HCT116 (cell line): Measurements from ENCODE around the gene WSCD2. TPM values are rescaled to one million over a fixed set of nuclear protein-coding genes. Genes with fewer than 3 reads are reported as not detected.

Experiments
- ATAC-seq: fragments of 200-7000 bp; cut with Tn5 transposase; 2 replicates; pipeline ENCODE4 v1.9.1; 2020; ENCODE audit warnings: mild to moderate bottlenecking, moderate library complexity
- BruUV-seq: library from RNA; stranded (reverse); fragments of 400-500 nt; replicated peaks from 2 replicates; lab custom pipeline; 2021; lab: Mats Ljungman, UMichigan
- CTCF ChIA-PET: fragments of 300-600 bp; sonication (Branson Sonifier 250); formaldehyde crosslinking; loops from one replicate; lab custom pipeline; 2021; ENCODE audit warnings: antibody characterized with exemption; lab: Charles Lee
- POLR2A ChIA-PET: fragments of 300-600, 350-600 bp; sonication (Branson Sonifier 250); formaldehyde crosslinking; loops from one replicate; lab custom pipeline; 2021; ENCODE audit warnings: antibody characterized with exemption; lab: Charles Lee
- RAD21 ChIA-PET, 2 experiments: fragments of 300-600 bp; sonication (Branson Sonifier 250); formaldehyde crosslinking; loops; one replicate each; lab custom pipeline; 2023; ENCODE audit warnings: low total read pairs in 2 of 2; ENCODE audit not compliant: uncharacterized antibody in 2 of 2, unreplicated experiment in 2 of 2, low non-redundant PET in 1 of 2; lab: Charles Lee
- DNase-seq: peaks from one replicate; pipeline ENCODE4 v3.0.0-alpha.2; 2010; ENCODE audit warnings: low read depth, low spot score
- H2AFZ ChIP-seq: fragments of 200-600 bp; shearing (Covaris generic), sonication (generic); 2 replicates; pipeline ENCODE4 v1.6.1; 2017; ENCODE audit warnings: low read depth, mixed run types, mixed read lengths, antibody characterized with exemption, low read length; ENCODE audit not compliant: poor library complexity, severe bottlenecking
- H3K27ac ChIP-seq: 2 replicates; pipeline ENCODE4 v1.5.1; 2012; ENCODE audit warnings: low read depth, low read length
- H3K27me3 ChIP-seq: fragments of 200-600 bp; sonication (generic); 2 replicates; pipeline ENCODE4 v1.6.1; 2016; ENCODE audit warnings: mixed run types, low read length, mixed read lengths; ENCODE audit not compliant: insufficient read depth
- H3K36me3 ChIP-seq, 2 experiments: fragments of 200-500 bp in 1 of 2; fragments of 200-600 bp in 1 of 2; sonication (Bioruptor generic) in 1 of 2; sonication (generic) in 1 of 2; 2 replicates each; pipeline versions ENCODE4 v1.5.1 to v1.6.1; 2014 to 2016; ENCODE audit warnings: low read length in 2 of 2, inconsistent platforms in 1 of 2, mixed read lengths in 1 of 2, mixed run types in 1 of 2; ENCODE audit not compliant: insufficient read depth in 2 of 2, control insufficient read depth in 1 of 2
- H3K4me1 ChIP-seq, 2 experiments: fragments of 200-600 bp in 1 of 2; sonication (generic) in 1 of 2; 2 replicates each; pipeline versions ENCODE4 v1.5.1 to v1.6.1; 2012 to 2017; ENCODE audit warnings: low read length in 2 of 2, inconsistent platforms in 1 of 2, mild to moderate bottlenecking in 1 of 2, mixed read lengths in 1 of 2, mixed run types in 1 of 2, moderate library complexity in 1 of 2; ENCODE audit not compliant: insufficient read depth in 2 of 2, control insufficient read depth in 1 of 2
- H3K4me2 ChIP-seq: fragments of 200-600 bp; sonication (generic); 2 replicates; pipeline ENCODE4 v1.6.1; 2017; ENCODE audit warnings: mixed run types, low read length, mixed read lengths
- H3K4me3 ChIP-seq, 2 experiments: fragments of 200-600 bp in 1 of 2; sonication (generic) in 1 of 2; replicated peaks in 1 of 2; 2 replicates each; pipeline ENCODE4 v1.5.1; 2011 to 2016; ENCODE audit warnings: low read length in 2 of 2, control low read depth in 1 of 2, low read depth in 1 of 2, mild to moderate bottlenecking in 1 of 2, mixed read lengths in 1 of 2, mixed run types in 1 of 2
- H3K79me2 ChIP-seq: fragments of 200-600 bp; sonication (generic); 2 replicates; pipeline ENCODE4 v1.6.1; 2017; ENCODE audit warnings: mild to moderate bottlenecking, mixed run types, low read length, moderate library complexity, mixed read lengths; ENCODE audit not compliant: insufficient read depth
- H3K9ac ChIP-seq: fragments of 200-600 bp; sonication (generic); 2 replicates; pipeline ENCODE4 v1.6.1; 2016; ENCODE audit warnings: low read length, mixed read lengths
- H3K9me2 ChIP-seq: fragments of 200-600 bp; sonication (generic), shearing (Covaris generic); 2 replicates; pipeline ENCODE4 v1.6.1; 2017; ENCODE audit warnings: mixed run types, mild to moderate bottlenecking, moderate library complexity; ENCODE audit not compliant: insufficient read depth
- H3K9me3 ChIP-seq, 2 experiments: fragments of 200-500 bp in 1 of 2; fragments of 200-600 bp in 1 of 2; sonication (Bioruptor generic) in 1 of 2; sonication (generic) in 1 of 2; 2 replicates each; pipeline ENCODE4 v1.6.1; 2014 to 2017; ENCODE audit warnings: low read length in 2 of 2, mixed read lengths in 2 of 2, inconsistent platforms in 1 of 2, low read depth in 1 of 2, mild to moderate bottlenecking in 1 of 2, mixed run types in 1 of 2, moderate library complexity in 1 of 2; ENCODE audit not compliant: control insufficient read depth in 1 of 2, insufficient read depth in 1 of 2
- H4K20me1 ChIP-seq: fragments of 200-600 bp; sonication (generic), shearing (Covaris generic); 2 replicates; pipeline ENCODE4 v1.6.1; 2017; ENCODE audit warnings: mixed run types, mild to moderate bottlenecking, moderate library complexity; ENCODE audit not compliant: insufficient read depth
- CBX3 ChIP-seq: IDR thresholded peaks from 2 replicates; pipeline ENCODE4 v1.6.1; 2012; ENCODE audit warnings: low read depth
- ELF1 ChIP-seq: IDR thresholded peaks from 2 replicates; pipeline ENCODE4 v1.6.1; 2012; ENCODE audit warnings: low read depth, borderline replicate concordance
- EZH2phosphoT487 ChIP-seq: fragments of 200-600 bp; IDR thresholded peaks from 2 replicates; pipeline ENCODE4 v1.6.1; 2018; ENCODE audit warnings: antibody characterized with exemption, borderline replicate concordance
- JUND ChIP-seq: IDR thresholded peaks from 2 replicates; pipeline ENCODE4 v1.6.1; 2012
- POLR2A ChIP-seq: IDR thresholded peaks from 2 replicates; pipeline ENCODE4 v1.7.0; 2011; ENCODE audit warnings: borderline replicate concordance; ENCODE audit not compliant: insufficient read depth, insufficient read length; ENCODE audit errors: extremely low read depth
- POLR2AphosphoS5 ChIP-seq: IDR thresholded peaks from 2 replicates; pipeline ENCODE4 v1.6.1; 2011; ENCODE audit warnings: mild to moderate bottlenecking, low read depth, low read length, moderate library complexity
- RAD21 ChIP-seq: IDR thresholded peaks from 2 replicates; pipeline ENCODE4 v1.6.1; 2012; ENCODE audit warnings: low read depth, mild to moderate bottlenecking
- SIN3A ChIP-seq: IDR thresholded peaks from 2 replicates; pipeline ENCODE4 v1.6.1; 2012; ENCODE audit warnings: low read depth
- SRF ChIP-seq: IDR thresholded peaks from 2 replicates; pipeline ENCODE4 v1.6.1; 2012; ENCODE audit warnings: low read depth
- TCF7L2 ChIP-seq: IDR thresholded peaks from 2 replicates; pipeline ENCODE4 v1.7.0; 2011; ENCODE audit warnings: borderline replicate concordance, inconsistent platforms; ENCODE audit not compliant: insufficient read depth, insufficient read length; ENCODE audit errors: extremely low read depth
- ZFX ChIP-seq: fragments of 450-650 bp; IDR thresholded peaks from 2 replicates; pipeline ENCODE4 v1.6.1; 2017
- ZNF274 ChIP-seq: fragments of 200-500 bp; sonication (Bioruptor generic); IDR thresholded peaks from 2 replicates; pipeline ENCODE4 v1.6.1; 2014; ENCODE audit warnings: mild to moderate bottlenecking, low read depth, low read length, inconsistent platforms
- intact Hi-C: fragments of 100-400 bp; cut with micrococcal nuclease; formaldehyde crosslinking; loops from 2 replicates; pipeline ENCODE4 v1.10.0; 2022
- total RNA-seq: library from RNA; stranded (reverse); gene quantifications from one replicate; pipeline ENCODE4 v1.2.1, GENCODE V29; 2021; ENCODE audit not compliant: unreplicated experiment
- TF ChIP-seq, protein P1 (sequence below): IDR thresholded peaks from 2 replicates; pipeline ENCODE4 v1.6.1; 2011; ENCODE audit warnings: mild to moderate bottlenecking, low read length, moderate library complexity; ENCODE audit not compliant: insufficient replicate concordance; ENCODE audit errors: extremely low read depth
- TF ChIP-seq, protein P2 (sequence below): IDR thresholded peaks from 2 replicates; pipeline ENCODE4 v1.6.1; 2012; ENCODE audit warnings: low read depth
- TF ChIP-seq, protein P3 (sequence below), 3 experiments: fragments of 200-600 bp in 1 of 3; sonication (generic) in 1 of 3; IDR thresholded peaks in 2 of 3; conservative IDR thresholded peaks in 1 of 3; 2 replicates each; pipeline ENCODE4 v1.5.1; 2012 to 2017; ENCODE audit warnings: low read depth in 2 of 3, low read length in 2 of 3, antibody characterized with exemption in 1 of 3, borderline replicate concordance in 1 of 3, control low read depth in 1 of 3, mild to moderate bottlenecking in 1 of 3, mixed read lengths in 1 of 3, mixed run types in 1 of 3, moderate library complexity in 1 of 3; ENCODE audit not compliant: insufficient read depth in 1 of 3
- TF ChIP-seq, protein P4 (sequence below): IDR thresholded peaks from 2 replicates; pipeline ENCODE4 v1.6.1; 2012
- TF ChIP-seq, protein P5 (sequence below): IDR thresholded peaks from 2 replicates; pipeline ENCODE4 v1.6.1; 2012

Gene WSCD2
- total RNA-seq, 1 experiment from 2014 or later, result 0.05 TPM

DNA sequence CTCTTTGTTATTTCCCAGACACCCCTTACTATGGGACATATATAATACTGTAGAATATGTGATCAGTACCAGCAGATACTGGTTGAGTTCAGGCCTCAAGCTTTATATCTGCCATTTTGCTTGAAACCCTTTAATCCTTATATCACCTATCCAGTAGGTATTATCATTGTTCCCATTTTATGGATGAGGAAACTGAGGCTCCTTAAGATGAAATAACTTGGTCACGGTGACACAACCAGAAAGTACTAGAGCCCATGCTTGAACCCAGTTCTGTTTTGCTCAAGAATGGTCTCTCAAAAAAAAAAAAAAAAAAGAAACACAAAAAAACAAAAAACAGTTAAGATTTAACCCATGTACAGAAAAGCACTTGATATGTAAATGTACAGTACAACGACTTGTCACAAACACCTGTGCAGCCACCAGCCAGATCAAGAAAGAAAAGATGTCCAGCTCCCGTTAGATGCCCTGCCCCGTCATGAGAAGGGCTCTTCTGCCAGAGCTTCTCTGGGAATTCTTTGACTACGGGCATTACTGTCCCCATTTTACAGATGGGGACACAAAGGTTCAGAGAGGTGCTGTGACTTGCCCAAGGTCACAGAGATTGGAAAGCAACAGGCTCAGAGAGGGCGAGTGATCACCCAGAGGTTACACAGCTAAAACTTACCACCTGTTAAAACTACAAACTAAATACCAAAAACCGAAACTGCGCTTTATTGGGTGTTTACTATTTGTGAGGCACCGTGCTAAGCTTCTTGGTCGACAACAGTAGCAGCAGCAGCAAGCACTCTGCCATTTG lies 669 bp upstream of the WSCD2 start:
- Histone ChIP-seq H3K4me2 (peak overlapping the region; percentile 71), H3K27me3 (peaks cover 73% of the 10 kb centered on the region), H3K9me2 (no peaks in the 10 kb centered on the region), H3K36me3 (no peaks in the 10 kb centered on the region), H4K20me1 (no peaks in the 10 kb centered on the region), H3K79me2 (no peaks in the 10 kb centered on the region), H3K27ac (no peak overlapping the region), H3K9me3 (no peaks in the 10 kb centered on the region), H2AFZ (no peak overlapping the region), H3K9ac (no peak overlapping the region), H3K4me3 (peak overlapping the region; percentile 17 to 44; a peak in 3 of 4 replicates), H3K4me1 (peaks cover 0 to 8% of the 10 kb centered on the region in 2 experiments; a peak in 2 of 4 replicates)
- ATAC-seq (no peak), DNase-seq (no peak)
- intact Hi-C loops, result no loop called here
- ChIA-PET CTCF (no interaction called here), RAD21 (no interaction called here), POLR2A (no interaction called here)
- TF ChIP-seq CBX3, result no peak
- TF ChIP-seq ZFX, result no peak
- TF ChIP-seq, protein P1, sequence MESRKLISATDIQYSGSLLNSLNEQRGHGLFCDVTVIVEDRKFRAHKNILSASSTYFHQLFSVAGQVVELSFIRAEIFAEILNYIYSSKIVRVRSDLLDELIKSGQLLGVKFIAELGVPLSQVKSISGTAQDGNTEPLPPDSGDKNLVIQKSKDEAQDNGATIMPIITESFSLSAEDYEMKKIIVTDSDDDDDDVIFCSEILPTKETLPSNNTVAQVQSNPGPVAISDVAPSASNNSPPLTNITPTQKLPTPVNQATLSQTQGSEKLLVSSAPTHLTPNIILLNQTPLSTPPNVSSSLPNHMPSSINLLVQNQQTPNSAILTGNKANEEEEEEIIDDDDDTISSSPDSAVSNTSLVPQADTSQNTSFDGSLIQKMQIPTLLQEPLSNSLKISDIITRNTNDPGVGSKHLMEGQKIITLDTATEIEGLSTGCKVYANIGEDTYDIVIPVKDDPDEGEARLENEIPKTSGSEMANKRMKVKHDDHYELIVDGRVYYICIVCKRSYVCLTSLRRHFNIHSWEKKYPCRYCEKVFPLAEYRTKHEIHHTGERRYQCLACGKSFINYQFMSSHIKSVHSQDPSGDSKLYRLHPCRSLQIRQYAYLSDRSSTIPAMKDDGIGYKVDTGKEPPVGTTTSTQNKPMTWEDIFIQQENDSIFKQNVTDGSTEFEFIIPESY, result no peak
- TF ChIP-seq JUND, result no peak
- no peak for TF ChIP-seq POLR2AphosphoS5
- no peak for TF ChIP-seq TCF7L2
- TF ChIP-seq SIN3A, result no peak
- TF ChIP-seq, protein P2, sequence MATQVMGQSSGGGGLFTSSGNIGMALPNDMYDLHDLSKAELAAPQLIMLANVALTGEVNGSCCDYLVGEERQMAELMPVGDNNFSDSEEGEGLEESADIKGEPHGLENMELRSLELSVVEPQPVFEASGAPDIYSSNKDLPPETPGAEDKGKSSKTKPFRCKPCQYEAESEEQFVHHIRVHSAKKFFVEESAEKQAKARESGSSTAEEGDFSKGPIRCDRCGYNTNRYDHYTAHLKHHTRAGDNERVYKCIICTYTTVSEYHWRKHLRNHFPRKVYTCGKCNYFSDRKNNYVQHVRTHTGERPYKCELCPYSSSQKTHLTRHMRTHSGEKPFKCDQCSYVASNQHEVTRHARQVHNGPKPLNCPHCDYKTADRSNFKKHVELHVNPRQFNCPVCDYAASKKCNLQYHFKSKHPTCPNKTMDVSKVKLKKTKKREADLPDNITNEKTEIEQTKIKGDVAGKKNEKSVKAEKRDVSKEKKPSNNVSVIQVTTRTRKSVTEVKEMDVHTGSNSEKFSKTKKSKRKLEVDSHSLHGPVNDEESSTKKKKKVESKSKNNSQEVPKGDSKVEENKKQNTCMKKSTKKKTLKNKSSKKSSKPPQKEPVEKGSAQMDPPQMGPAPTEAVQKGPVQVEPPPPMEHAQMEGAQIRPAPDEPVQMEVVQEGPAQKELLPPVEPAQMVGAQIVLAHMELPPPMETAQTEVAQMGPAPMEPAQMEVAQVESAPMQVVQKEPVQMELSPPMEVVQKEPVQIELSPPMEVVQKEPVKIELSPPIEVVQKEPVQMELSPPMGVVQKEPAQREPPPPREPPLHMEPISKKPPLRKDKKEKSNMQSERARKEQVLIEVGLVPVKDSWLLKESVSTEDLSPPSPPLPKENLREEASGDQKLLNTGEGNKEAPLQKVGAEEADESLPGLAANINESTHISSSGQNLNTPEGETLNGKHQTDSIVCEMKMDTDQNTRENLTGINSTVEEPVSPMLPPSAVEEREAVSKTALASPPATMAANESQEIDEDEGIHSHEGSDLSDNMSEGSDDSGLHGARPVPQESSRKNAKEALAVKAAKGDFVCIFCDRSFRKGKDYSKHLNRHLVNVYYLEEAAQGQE, result no peak
- TF ChIP-seq SRF, result no peak
- no peak for TF ChIP-seq ZNF274
- no peak for TF ChIP-seq ELF1
- TF ChIP-seq, protein P3, sequence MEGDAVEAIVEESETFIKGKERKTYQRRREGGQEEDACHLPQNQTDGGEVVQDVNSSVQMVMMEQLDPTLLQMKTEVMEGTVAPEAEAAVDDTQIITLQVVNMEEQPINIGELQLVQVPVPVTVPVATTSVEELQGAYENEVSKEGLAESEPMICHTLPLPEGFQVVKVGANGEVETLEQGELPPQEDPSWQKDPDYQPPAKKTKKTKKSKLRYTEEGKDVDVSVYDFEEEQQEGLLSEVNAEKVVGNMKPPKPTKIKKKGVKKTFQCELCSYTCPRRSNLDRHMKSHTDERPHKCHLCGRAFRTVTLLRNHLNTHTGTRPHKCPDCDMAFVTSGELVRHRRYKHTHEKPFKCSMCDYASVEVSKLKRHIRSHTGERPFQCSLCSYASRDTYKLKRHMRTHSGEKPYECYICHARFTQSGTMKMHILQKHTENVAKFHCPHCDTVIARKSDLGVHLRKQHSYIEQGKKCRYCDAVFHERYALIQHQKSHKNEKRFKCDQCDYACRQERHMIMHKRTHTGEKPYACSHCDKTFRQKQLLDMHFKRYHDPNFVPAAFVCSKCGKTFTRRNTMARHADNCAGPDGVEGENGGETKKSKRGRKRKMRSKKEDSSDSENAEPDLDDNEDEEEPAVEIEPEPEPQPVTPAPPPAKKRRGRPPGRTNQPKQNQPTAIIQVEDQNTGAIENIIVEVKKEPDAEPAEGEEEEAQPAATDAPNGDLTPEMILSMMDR (IDR thresholded peaks at IDR 0.05 in 2 of 3, conservative IDR thresholded peaks at IDR 0.05 in 1 of 3; ENCODE audit: borderline replicate concordance in 1 of 3, insufficient read depth in 1 of 3, low read depth in 2 of 3, low read length in 2 of 3), result no peak
- no peak for TF ChIP-seq EZH2phosphoT487
- TF ChIP-seq, protein P4, sequence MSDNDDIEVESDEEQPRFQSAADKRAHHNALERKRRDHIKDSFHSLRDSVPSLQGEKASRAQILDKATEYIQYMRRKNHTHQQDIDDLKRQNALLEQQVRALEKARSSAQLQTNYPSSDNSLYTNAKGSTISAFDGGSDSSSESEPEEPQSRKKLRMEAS, result no peak
- TF ChIP-seq POLR2A, result no peak
- TF ChIP-seq RAD21, result no peak
- TF ChIP-seq, protein P5, sequence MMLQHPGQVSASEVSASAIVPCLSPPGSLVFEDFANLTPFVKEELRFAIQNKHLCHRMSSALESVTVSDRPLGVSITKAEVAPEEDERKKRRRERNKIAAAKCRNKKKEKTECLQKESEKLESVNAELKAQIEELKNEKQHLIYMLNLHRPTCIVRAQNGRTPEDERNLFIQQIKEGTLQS, result no peak
- BruUV-seq, result no TSS peak
